PFSK-1 (cell line): ENCODE data around the gene LIPA.

Experiments
- FOXP2 ChIP-seq: optimal IDR thresholded peaks from 2 replicates; pipeline ENCODE3; 2011; ENCODE audit warnings: borderline replicate concordance, control low read depth, inconsistent platforms; ENCODE audit not compliant: insufficient read depth; ENCODE audit errors: extremely low read length, extremely low read depth
- POLR2AphosphoS5 ChIP-seq: IDR thresholded peaks from 2 replicates; pipeline ENCODE4 v1.6.1; 2012; ENCODE audit warnings: low read depth, mild to moderate bottlenecking, control low read depth, low read length, moderate library complexity
- REST ChIP-seq, 2 experiments: IDR thresholded peaks; 2 replicates each; pipeline versions ENCODE4 v1.6.1 to v1.8.0; 2011 to 2012; ENCODE audit warnings: low read depth in 2 of 2, low read length in 2 of 2, control low read depth in 1 of 2, inconsistent platforms in 1 of 2, mild to moderate bottlenecking in 1 of 2, moderate library complexity in 1 of 2; ENCODE audit not compliant: insufficient read depth in 1 of 2
- SIN3A ChIP-seq: IDR thresholded peaks from 2 replicates; pipeline ENCODE4 v1.6.1; 2012; ENCODE audit warnings: mild to moderate bottlenecking, low read length, moderate library complexity, borderline replicate concordance; ENCODE audit not compliant: insufficient read depth
- TAF1 ChIP-seq: IDR thresholded peaks from 2 replicates; pipeline ENCODE4 v1.6.1; 2012; ENCODE audit warnings: low read length, control low read depth, borderline replicate concordance; ENCODE audit not compliant: insufficient read depth

Gene LIPA

GRCh38 chr10:89263531-89263930, 12.0 kb upstream of the LIPA start:
- no peak for TF ChIP-seq POLR2AphosphoS5

DNA sequence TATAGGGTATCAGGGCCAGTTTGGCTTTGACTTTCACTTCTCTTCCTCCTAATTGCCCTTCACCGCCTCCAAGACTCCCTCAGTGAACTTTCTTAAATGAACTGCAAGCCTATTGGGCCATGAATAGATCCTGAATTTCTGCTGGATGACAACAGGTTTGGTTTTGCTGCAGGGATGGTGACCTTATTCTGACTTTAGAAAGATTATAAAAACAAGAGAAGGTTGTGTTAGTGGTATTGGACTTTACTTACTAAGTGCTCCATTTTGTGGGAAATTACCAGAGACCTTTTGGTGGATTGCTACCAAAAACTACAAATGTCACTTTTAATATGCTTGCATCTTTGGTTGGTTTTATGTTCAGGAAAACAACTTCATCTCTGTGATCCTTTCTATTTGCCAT, 11.5 kb upstream of the LIPA start:
- no peak for TF ChIP-seq POLR2AphosphoS5
- no peak for TF ChIP-seq FOXP2
- TF ChIP-seq REST (IDR thresholded peaks at IDR 0.05; ENCODE audit: insufficient read depth in 1 of 2, low read depth in 2 of 2, low read length in 2 of 2) = no peak

- no peak for TF ChIP-seq FOXP2
- no peak for TF ChIP-seq REST (IDR thresholded peaks at IDR 0.05; ENCODE audit: insufficient read depth in 1 of 2, low read depth in 2 of 2, low read length in 2 of 2)
- TF ChIP-seq SIN3A = no peak
- no peak for TF ChIP-seq TAF1
- TF ChIP-seq POLR2AphosphoS5 = no peak
These were observed 10.8 kb upstream of the LIPA start for GRCh38 chr10:89262086-89263051.

DNA sequence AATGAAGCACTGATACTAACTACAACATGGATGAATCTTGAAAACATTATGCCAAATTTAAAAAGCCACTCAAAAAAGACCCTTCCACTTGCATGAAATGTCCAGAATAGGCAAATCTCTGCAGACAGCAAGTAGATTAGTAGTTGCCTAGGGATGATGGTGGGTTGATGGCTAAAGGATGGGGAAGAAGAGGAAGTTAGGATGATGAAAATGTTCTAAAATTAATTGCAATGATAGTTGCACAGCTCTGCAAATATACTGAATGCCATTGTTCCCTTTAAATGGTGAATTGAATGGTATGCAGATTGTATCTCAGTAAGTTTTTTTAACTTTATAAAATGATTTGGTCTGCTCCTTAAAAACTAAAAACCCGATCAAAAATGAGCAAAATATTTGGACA, 7.3 kb upstream of the LIPA start:
- TF ChIP-seq SIN3A (no peak), REST (IDR thresholded peaks at IDR 0.05; ENCODE audit: insufficient read depth in 1 of 2, low read depth in 2 of 2, low read length in 2 of 2) (no peak), POLR2AphosphoS5 (no peak)

GRCh38 chr10:89257581-89257980, 6.0 kb upstream of the LIPA start:
- no peak for TF ChIP-seq SIN3A
- no peak for TF ChIP-seq POLR2AphosphoS5
- no peak for TF ChIP-seq FOXP2
- no peak for TF ChIP-seq TAF1
- no peak for TF ChIP-seq REST (IDR thresholded peaks at IDR 0.05; ENCODE audit: insufficient read depth in 1 of 2, low read depth in 2 of 2, low read length in 2 of 2)
